GM06990 (cell line): ENCODE results near the gene ZNF821.

ENCODE experiments used
- DNase-seq: peaks from one replicate; pipeline ENCODE4 v3.0.0-alpha.2; 2011; ENCODE audit not compliant: insufficient read length; ENCODE audit errors: extremely low read depth
- H3K27me3 ChIP-seq: replicated peaks from 2 replicates; pipeline ENCODE4 v1.6.0; 2011; ENCODE audit warnings: low read length; ENCODE audit not compliant: control insufficient read depth, insufficient read depth
- H3K36me3 ChIP-seq: 2 replicates; pipeline ENCODE4 v1.5.1; 2011; ENCODE audit warnings: low read length; ENCODE audit not compliant: control insufficient read depth, insufficient read depth
- H3K4me3 ChIP-seq: replicated peaks from 2 replicates; pipeline ENCODE4 v1.5.1; 2011; ENCODE audit warnings: low read depth, mild to moderate bottlenecking, control low read depth, low read length
- CTCF ChIP-seq: IDR thresholded peaks from 2 replicates; pipeline ENCODE4 v1.5.1; 2011; ENCODE audit warnings: low read length, control low read depth, mild to moderate bottlenecking, inconsistent platforms; ENCODE audit not compliant: insufficient read depth, poor library complexity, severe bottlenecking

ZNF821 gene

GRCh38 chr16:71929048-71929447 is 45.1 kb upstream of the ZNF821 start:
- no peak for TF ChIP-seq CTCF
- no peak overlapping the region for H3K4me3 ChIP-seq
- peaks cover 21% of the 10 kb centered on the region for H3K36me3 ChIP-seq
- H3K27me3 ChIP-seq, result no peaks in the 10 kb centered on the region
- DNase-seq, result no peak

- no peak for DNase-seq
- Histone ChIP-seq H3K36me3 (peaks cover 22% of the 10 kb centered on the region), H3K4me3 (no peak overlapping the region), H3K27me3 (no peaks in the 10 kb centered on the region)
- no peak for TF ChIP-seq CTCF
These were observed 43.8 kb upstream of the ZNF821 start for GRCh38 chr16:71927787-71928186.

DNA sequence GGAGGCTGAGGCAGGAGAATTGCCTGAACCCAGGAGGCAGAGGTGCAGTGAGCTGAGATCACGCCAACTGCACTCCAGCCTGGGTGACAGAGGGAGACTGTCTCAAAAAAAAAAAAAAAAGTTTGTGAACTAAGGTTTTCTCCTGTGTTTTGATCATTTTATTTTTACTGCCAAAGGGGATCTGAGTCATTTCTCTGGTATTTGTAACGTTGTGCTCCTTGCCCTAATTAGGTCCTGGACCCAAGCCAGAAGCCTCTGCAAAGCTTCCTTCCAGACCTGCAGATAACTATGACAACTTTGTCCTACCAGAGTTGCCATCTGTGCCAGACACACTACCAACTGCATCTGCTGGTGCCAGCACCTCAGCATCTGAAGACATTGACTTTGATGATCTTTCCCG is 43.4 kb upstream of the ZNF821 start:
- TF ChIP-seq CTCF, result no peak
- Histone ChIP-seq H3K36me3 (peaks cover 23% of the 10 kb centered on the region), H3K4me3 (no peak overlapping the region), H3K27me3 (no peaks in the 10 kb centered on the region)
- DNase-seq, result no peak

GRCh38 chr16:71924710-71925109 is 40.7 kb upstream of the ZNF821 start:
- Histone ChIP-seq H3K27me3 (no peaks in the 10 kb centered on the region), H3K36me3 (peaks cover 36% of the 10 kb centered on the region), H3K4me3 (no peak overlapping the region)
- no peak for TF ChIP-seq CTCF
- DNase-seq, result no peak

DNA sequence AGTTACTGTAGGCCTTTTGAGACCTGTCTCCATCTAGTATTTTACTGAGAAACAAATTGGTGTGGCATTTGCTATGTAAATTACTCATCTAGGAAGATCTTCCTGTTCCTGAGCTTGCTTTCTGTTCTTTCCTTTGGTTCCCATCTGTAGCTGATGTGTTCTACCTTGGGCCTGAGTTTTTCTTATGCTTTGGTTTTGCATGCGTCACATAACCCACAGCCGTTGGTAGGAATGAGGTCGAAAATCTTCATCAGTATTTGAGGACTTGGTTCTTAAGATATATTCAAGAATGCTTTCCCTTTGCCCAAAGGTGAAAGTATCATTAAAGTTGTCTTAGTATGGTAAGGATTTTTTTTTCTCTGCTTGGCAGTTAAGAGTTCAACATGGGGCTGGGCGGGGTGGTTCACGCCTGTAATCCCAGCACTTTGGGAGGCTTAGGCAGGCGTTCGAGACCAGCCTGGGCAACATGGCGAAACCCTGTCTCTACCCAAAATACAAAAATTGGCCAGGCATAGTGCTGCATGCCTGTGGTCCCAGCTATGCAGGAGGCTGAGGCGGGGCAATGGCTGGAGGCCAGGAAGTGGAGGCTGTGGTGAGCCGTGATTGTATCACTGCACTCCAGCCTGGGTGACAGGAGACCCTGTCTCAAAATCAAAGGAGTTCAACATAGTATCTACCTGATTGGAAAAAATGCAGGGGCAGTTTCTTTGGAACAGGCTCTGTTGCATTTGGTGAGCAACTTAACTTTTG is 40.1 kb upstream of the ZNF821 start:
- H3K36me3 ChIP-seq, result peaks cover 37% of the 10 kb centered on the region
- no peaks in the 10 kb centered on the region for H3K27me3 ChIP-seq
- DNase-seq, result no peak
- TF ChIP-seq CTCF, result no peak
- H3K4me3 ChIP-seq, result no peak overlapping the region

DNA sequence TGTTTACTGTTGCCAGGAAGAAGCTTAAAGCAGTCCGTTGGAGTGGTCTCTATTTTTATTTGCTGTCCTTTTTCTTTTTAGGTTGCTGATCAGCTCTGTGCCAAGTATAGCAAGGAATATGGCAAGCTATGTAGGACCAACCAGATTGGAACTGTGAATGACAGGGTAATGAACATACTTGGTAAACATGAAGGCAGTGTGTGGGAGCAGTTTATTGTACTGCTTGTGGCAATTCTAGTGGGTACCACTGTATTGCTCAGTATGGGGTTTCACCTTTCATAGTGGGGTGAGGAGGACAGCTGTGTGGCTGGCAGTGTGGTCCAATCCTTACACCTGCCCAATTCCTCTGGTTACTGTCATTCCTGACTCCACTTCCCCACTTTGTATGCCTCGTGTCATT is 36.7 kb upstream of the ZNF821 start:
- no peak overlapping the region for H3K4me3 ChIP-seq
- DNase-seq, result no peak
- no peaks in the 10 kb centered on the region for H3K27me3 ChIP-seq
- TF ChIP-seq CTCF, result no peak
- H3K36me3 ChIP-seq, result peaks cover 33% of the 10 kb centered on the region
